Spleen (tissue), 7 donors: Measurements from ENCODE around the gene TMEM212.

Experiments
- CTCF ChIP-seq, 11 experiments: fragments of 200-600 bp in 7 of 11; fragments of 450-650 bp in 4 of 11; sonication (generic) in 4 of 11; IDR thresholded peaks in 8 of 11; conservative IDR thresholded peaks in 3 of 11; 1 replicate in 7 of 11; 2 replicates in 4 of 11; pipeline versions ENCODE4 v1.4.0 to v1.8.0; 2016 to 2021; ENCODE audit warnings: antibody characterized with exemption in 11 of 11, inconsistent platforms in 4 of 11, mild to moderate bottlenecking in 1 of 11
- POLR2A ChIP-seq, 3 donors: fragments of 450-650 bp; IDR thresholded peaks; one replicate each; pipeline ENCODE4 v1.5.1; 2017; ENCODE audit warnings: antibody characterized with exemption in 3 of 3, mild to moderate bottlenecking in 1 of 3
- POLR2AphosphoS5 ChIP-seq, 3 donors: sonication (generic); formaldehyde crosslinking; IDR thresholded peaks; one replicate each; pipeline ENCODE4 v1.5.1; 2017; ENCODE audit warnings: antibody characterized with exemption in 3 of 3
- donor health status: DM: no; HTN: no; CAD: no; lungs with moderate emphysema.
- donor health status: DM: no; HTN: no; CAD: no.
- donor health status: DM: no; HTN: no; CAD: no.

DNA sequence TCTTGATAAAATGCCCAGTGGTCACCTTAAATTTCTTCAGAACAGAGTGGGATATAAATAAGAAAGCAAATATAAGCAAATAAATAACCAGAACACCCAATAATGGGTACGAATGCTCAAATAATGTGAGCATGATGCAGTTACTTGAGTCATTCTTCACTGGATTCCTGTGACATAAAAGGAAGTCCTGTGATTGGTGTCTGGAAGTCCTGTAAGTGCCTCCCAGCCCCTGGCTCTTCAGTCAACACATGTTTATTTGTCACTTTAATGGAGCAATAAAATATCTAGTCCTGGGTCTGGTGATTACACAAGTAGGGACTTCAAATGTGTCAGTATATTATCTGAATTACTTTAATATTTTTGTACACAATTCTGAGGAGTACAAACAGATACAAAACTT is 30.4 kb downstream of the TMEM212 start:
- TF ChIP-seq POLR2AphosphoS5 (IDR thresholded peaks at IDR 0.05) = no peak
- TF ChIP-seq CTCF (IDR thresholded peaks at IDR 0.05 in 8 of 11, conservative IDR thresholded peaks at IDR 0.05 in 3 of 11) = no peak
- TF ChIP-seq POLR2A (IDR thresholded peaks at IDR 0.05) = no peak
